ENCODE results near the gene CREB3. TPM values are rescaled to one million over a fixed set of nuclear protein-coding genes. Genes with fewer than 3 reads are reported as not detected.

CREB3 gene
- total RNA-seq, 2 experiments from 2014 or later: 13.7 to 13.8 TPM

DNA sequence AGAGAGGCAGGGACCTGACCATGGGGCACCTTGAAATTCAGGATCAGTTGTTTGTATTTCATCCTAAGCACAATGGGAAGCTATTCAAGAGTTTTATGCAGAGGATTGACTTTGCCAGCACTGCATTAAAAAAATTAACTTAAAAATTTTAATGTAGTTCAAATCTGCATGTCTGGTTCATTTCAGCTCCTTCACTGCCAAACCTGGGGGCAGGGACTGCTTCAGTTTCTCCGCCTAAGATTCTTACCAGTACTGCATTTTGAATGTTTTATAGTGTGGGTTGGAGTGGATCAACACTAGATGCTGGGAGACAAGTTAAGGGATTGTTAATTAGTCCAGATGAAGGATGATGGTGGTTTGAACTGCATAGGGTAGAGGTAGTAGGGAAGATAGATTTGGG is 37.3 kb downstream of the CREB3 start:
- H3K27me3 Mint-ChIP-seq (ENCODE audit: low read depth): no peaks in the 10 kb centered on the region
- H3K9me3 Mint-ChIP-seq: no peaks in the 10 kb centered on the region
- H3K27ac Mint-ChIP-seq: no peak overlapping the region
- intact Hi-C loops (cut with micrococcal nuclease): no loop called here
- no peak for DNase-seq
- H3K4me1 Mint-ChIP-seq (ENCODE audit: low read depth): peaks cover 11% of the 10 kb centered on the region
- H3K4me3 Mint-ChIP-seq: no peak overlapping the region
- no peaks in the 10 kb centered on the region for H3K36me3 Mint-ChIP-seq (ENCODE audit: low read depth)
- CTCF ChIA-PET: interaction anchor here (0.7 kb wide), 1 partner anchor 247 kb away, joined by 3 read pairs; no protein-coding TSS in a partner anchor

DNA sequence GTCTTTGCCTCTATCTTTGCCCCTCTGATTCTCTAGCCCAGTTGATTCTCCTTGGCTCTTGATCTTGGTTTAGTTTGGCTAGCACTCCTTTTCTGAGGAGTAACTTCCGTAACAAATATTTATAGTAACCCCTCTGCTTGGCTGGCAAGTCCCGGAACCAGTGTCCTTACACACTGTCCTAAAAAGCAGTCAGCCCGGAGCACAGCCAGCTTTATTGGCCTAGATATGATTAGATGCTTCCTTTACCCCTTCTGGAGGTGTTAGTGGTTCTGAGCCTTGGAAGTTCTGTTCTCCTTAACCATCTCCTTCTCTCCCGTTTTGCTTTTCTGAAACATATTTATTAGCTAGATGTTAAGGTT is 38.6 kb downstream of the CREB3 start:
- no peaks in the 10 kb centered on the region for H3K36me3 Mint-ChIP-seq (ENCODE audit: low read depth)
- H3K27ac Mint-ChIP-seq: no peak overlapping the region
- intact Hi-C loops (cut with micrococcal nuclease): no loop called here
- H3K4me3 Mint-ChIP-seq: no peak overlapping the region
- CTCF ChIA-PET: interaction anchor here (0.6 to 2.5 kb wide), 3 partner anchors 15 to 923 kb away, joined by 5 to 11 read pairs (median 5); no protein-coding TSS in a partner anchor
- H3K27me3 Mint-ChIP-seq (ENCODE audit: low read depth): no peaks in the 10 kb centered on the region
- peaks cover 10% of the 10 kb centered on the region for H3K4me1 Mint-ChIP-seq (ENCODE audit: low read depth)
- DNase-seq: no peak
- no peaks in the 10 kb centered on the region for H3K9me3 Mint-ChIP-seq

DNA sequence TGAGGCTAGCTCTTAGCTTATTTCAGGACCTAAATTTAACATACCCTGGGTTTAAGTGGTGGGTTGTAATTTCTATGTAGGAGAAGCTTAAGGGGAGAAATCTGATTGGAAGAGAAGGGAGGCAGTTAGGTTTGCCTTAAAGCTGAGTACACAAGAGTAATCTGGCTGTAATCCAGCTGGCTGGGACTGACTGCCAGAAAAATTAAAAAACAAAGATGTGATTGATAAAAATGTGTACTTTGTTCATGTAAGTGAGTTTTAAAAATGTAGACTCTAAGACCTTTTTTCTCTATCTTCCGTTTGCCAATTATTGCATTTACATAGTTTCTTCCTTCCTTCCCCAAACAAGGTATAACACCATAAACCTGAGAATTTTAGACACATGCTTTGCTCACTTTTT is 39.1 kb downstream of the CREB3 start:
- H3K4me3 Mint-ChIP-seq: no peak overlapping the region
- peaks cover 6% of the 10 kb centered on the region for H3K4me1 Mint-ChIP-seq (ENCODE audit: low read depth)
- H3K27ac Mint-ChIP-seq: no peak overlapping the region
- intact Hi-C loops (cut with micrococcal nuclease): no loop called here
- no peaks in the 10 kb centered on the region for H3K27me3 Mint-ChIP-seq (ENCODE audit: low read depth)
- no peaks in the 10 kb centered on the region for H3K36me3 Mint-ChIP-seq (ENCODE audit: low read depth)
- CTCF ChIA-PET: interaction anchor here (0.6 to 2.5 kb wide), 5 partner anchors 16 to 923 kb away, joined by 3 to 11 read pairs (median 5); no protein-coding TSS in a partner anchor
- no peaks in the 10 kb centered on the region for H3K9me3 Mint-ChIP-seq
- DNase-seq: no peak

DNA sequence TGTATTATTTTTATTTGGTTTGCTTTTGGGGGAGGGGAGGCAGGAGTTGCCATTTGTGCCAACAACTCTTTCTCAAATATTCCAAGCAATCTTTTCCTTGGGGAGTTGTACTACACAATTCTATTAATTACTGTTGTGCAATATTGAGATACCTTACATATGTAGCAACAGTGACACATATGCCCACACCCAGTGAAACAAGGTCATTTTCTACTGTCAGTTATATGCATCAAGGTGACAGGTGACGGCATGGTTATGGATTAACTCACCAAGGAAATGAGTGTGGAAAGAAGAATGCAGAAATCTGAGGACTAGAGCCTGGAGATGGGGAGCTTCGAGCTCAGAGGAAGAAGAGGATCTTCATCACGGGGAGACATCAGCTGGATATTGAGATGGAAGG is 39.5 kb downstream of the CREB3 start:
- peaks cover 6% of the 10 kb centered on the region for H3K4me1 Mint-ChIP-seq (ENCODE audit: low read depth)
- no peak overlapping the region for H3K4me3 Mint-ChIP-seq
- no peaks in the 10 kb centered on the region for H3K9me3 Mint-ChIP-seq
- CTCF ChIA-PET: interaction anchor here (0.6 to 2.5 kb wide), 5 partner anchors 18 to 299 kb away, joined by 3 to 11 read pairs (median 3); no protein-coding TSS in a partner anchor
- no peak overlapping the region for H3K27ac Mint-ChIP-seq
- no peaks in the 10 kb centered on the region for H3K36me3 Mint-ChIP-seq (ENCODE audit: low read depth)
- intact Hi-C loops (cut with micrococcal nuclease): no loop called here
- no peak for DNase-seq
- no peaks in the 10 kb centered on the region for H3K27me3 Mint-ChIP-seq (ENCODE audit: low read depth)

DNA sequence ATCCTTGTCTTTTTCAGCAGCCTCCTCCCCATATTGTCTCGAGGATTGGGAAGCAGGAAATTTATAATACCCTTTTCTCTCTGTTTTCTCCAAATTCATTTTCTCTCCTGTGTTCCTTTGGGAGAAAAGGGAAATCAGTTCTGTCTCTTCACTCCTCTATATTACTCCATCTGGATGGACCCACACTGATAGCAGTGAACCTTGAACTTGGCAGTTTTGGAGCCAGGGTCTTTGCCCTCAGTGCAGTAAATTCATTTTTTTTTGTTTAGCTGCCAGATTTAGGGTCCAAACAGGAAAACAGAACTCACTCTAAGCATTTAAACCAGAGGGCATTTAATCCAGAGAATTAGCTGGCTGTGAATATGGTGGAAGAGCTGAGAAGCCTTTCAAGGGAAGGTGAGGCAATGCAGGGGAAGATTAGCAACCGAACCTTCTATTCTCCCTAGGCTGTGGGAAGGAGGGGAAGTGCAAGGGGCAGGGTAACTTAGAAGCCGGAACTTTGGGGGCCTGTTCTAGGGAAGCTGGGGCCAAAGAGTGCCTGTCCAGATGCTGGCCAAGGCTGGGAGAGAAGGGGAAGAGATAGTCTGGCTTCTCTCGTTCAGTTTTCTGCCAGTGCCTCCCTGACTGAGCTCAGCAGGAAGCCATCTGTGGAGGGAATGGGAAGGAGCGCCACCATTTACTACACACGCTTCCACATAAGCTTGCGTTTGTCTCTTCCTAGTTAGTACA is 42.6 kb downstream of the CREB3 start:
- no peak for DNase-seq
- Mint-ChIP-seq H3K4me3 (no peak overlapping the region), H3K27ac (no peak overlapping the region), H3K27me3 (ENCODE audit: low read depth) (no peaks in the 10 kb centered on the region), H3K36me3 (ENCODE audit: low read depth) (peaks cover under 1% of the 10 kb centered on the region), H3K4me1 (ENCODE audit: low read depth) (no peaks in the 10 kb centered on the region), H3K9me3 (no peaks in the 10 kb centered on the region)
- intact Hi-C loops (cut with micrococcal nuclease): no loop called here
- CTCF ChIA-PET: interaction anchor here (0.8 to 1.8 kb wide), 5 partner anchors 12 to 78 kb away, joined by 3 to 5 read pairs (median 4); no protein-coding TSS in a partner anchor

DNA sequence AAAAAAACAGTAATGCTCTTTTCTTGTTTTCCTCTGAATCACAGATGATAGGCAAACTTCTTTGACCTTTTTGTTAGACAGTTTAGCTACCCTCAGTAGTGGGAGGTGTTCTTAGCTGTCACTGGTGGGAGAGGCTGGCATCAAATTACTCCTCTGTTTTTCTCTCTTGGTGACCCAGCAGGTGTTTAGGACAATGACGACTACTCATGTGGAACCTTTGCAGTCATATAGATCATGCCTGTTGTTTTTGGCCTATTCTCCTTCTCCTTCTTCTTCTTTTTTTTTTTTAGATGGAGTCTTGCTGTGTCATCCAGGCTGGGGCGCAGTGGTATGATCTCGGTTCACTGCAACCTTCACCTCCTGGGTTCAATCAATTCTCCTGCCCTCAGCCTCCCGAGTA is 43.6 kb downstream of the CREB3 start:
- no peaks in the 10 kb centered on the region for H3K9me3 Mint-ChIP-seq
- no peak for DNase-seq
- H3K4me3 Mint-ChIP-seq: no peak overlapping the region
- CTCF ChIA-PET: interaction anchor here (1.4 to 1.8 kb wide), 4 partner anchors 14 to 79 kb away, joined by 3 to 5 read pairs (median 4); no protein-coding TSS in a partner anchor
- intact Hi-C loops (cut with micrococcal nuclease): no loop called here
- no peaks in the 10 kb centered on the region for H3K4me1 Mint-ChIP-seq (ENCODE audit: low read depth)
- no peak overlapping the region for H3K27ac Mint-ChIP-seq
- no peaks in the 10 kb centered on the region for H3K27me3 Mint-ChIP-seq (ENCODE audit: low read depth)
- peaks cover 5% of the 10 kb centered on the region for H3K36me3 Mint-ChIP-seq (ENCODE audit: low read depth)

DNA sequence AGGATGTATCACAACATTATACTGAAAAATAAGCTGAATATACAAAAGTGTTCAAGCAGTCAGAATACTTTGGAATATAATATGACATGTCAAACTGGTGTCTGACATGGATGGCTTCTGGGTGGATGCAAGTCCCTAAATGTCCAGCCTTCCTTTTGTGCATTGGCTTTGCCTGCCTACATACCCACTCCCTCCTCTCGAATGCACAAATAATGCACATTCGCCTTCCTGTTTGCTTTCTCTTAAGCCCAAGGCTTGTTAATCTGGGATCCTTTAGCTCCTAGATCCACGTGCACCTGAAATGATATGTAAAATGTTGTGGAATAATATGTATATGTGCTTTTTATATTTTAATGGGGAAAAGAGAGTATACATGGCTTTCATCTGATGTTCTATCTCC is 46.0 kb downstream of the CREB3 start:
- Mint-ChIP-seq H3K4me3 (no peak overlapping the region), H3K27me3 (ENCODE audit: low read depth) (no peaks in the 10 kb centered on the region)

DNA sequence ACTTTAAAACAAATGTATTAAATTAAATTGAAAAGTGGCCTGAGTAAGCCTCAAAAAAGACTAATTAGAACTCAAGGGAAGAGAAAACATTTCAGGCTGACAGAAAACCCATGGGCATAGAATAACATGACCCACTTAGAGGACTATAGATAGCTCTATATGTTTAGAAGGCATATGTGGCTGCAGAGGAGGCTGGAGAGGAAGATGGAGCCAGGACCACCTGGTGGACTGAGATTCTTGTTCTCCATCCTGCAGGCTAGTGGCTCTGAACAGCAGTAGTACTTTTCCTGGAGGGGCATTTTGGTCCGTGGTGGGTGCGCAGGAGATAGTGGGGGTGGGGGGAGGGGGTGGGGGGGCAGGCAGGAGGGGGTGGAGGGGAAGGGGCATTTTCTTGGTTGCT is 48.6 kb downstream of the CREB3 start:
- DNase-seq: no peak
- H3K36me3 Mint-ChIP-seq (ENCODE audit: low read depth): peaks cover 21% of the 10 kb centered on the region
- no peak overlapping the region for H3K4me3 Mint-ChIP-seq
- CTCF ChIA-PET: interaction anchor here (0.6 to 0.7 kb wide), 2 partner anchors 38 to 412 kb away, joined by 3 to 6 read pairs; no protein-coding TSS in a partner anchor
- no peak overlapping the region for H3K27ac Mint-ChIP-seq
- intact Hi-C loops (cut with micrococcal nuclease): no loop called here
- H3K27me3 Mint-ChIP-seq (ENCODE audit: low read depth): no peaks in the 10 kb centered on the region
- no peaks in the 10 kb centered on the region for H3K9me3 Mint-ChIP-seq
- no peaks in the 10 kb centered on the region for H3K4me1 Mint-ChIP-seq (ENCODE audit: low read depth)

More for the DNA sequence above, 46.0 kb downstream of the CREB3 start:
- intact Hi-C loops (cut with micrococcal nuclease): no loop called here
- Mint-ChIP-seq H3K27ac (no peak overlapping the region), H3K9me3 (no peaks in the 10 kb centered on the region), H3K36me3 (ENCODE audit: low read depth) (peaks cover 10% of the 10 kb centered on the region), H3K4me1 (ENCODE audit: low read depth) (no peaks in the 10 kb centered on the region)
- DNase-seq: no peak
- CTCF ChIA-PET: interaction anchor here (0.6 to 2.4 kb wide), 3 partner anchors 10 to 29 kb away, joined by 3 to 11 read pairs (median 3); partner anchors contain the start of genes GBA2 and RGP1

DNA sequence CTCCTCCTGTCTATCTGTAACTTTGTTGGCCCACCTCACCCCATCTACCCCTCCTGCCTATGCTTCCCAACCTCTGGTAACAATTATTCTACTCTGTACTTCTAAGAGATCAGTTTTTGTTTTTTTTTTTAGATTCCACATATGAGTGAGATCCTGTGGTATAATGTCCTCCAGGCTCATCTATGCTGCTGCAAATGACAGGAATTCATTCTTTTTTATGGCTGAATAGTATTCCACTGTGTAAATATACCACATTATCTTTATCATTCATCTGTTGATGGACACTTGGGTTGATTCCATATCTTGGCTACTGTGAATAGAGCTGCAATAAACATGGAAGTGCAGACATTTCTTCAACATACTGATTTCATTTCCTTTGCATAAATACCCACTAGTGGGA is 51.0 kb downstream of the CREB3 start:
- Mint-ChIP-seq H3K36me3 (ENCODE audit: low read depth) (peaks cover 28% of the 10 kb centered on the region), H3K4me3 (no peak overlapping the region), H3K27me3 (ENCODE audit: low read depth) (no peaks in the 10 kb centered on the region), H3K4me1 (ENCODE audit: low read depth) (no peaks in the 10 kb centered on the region), H3K9me3 (no peaks in the 10 kb centered on the region), H3K27ac (no peak overlapping the region)
- intact Hi-C loops (cut with micrococcal nuclease): no loop called here
- DNase-seq: no peak
- CTCF ChIA-PET: interaction anchor here (0.6 to 1.4 kb wide), 3 partner anchors 24 to 49 kb away, joined by 3 to 4 read pairs (median 4); no protein-coding TSS in a partner anchor

Small RNA genes within 50 kb of the gene (microRNA-seq; reads per million reads assigned to microRNA genes)
- not detected for gene MIR6852 (ENCODE audit: borderline microRNAs expressed, borderline replicate concordance)
- gene MIR6853 (ENCODE audit: borderline microRNAs expressed, borderline replicate concordance): not detected

Other genes with a start within 250 kb of the CREB3 start
- 1 to 10 TPM; 4.0 to 5.1 TPM for gene RUSC2, start 242.6 kb upstream of the CREB3 start, total RNA-seq
- 10 to 100 TPM; 18.3 to 19.0 TPM for gene TESK1, start 127.4 kb upstream of the CREB3 start, total RNA-seq
- 1 to 10 TPM; 2.9 to 4.5 TPM for gene CD72, start 114.3 kb upstream of the CREB3 start, total RNA-seq
- 10 to 100 TPM; 44.0 to 45.4 TPM for gene SIT1, start 81.7 kb upstream of the CREB3 start, total RNA-seq
- gene RMRP, start 74.6 kb upstream of the CREB3 start, total RNA-seq: over 10,000 TPM in 1 of 2 experiments, 1,000 to 10,000 TPM in 1; 7,381 to 12,571 TPM
- gene CCDC107, start 74.4 kb upstream of the CREB3 start, total RNA-seq: 1 to 10 TPM; 5.6 to 6.4 TPM
- gene ARHGEF39, start 67.5 kb upstream of the CREB3 start, total RNA-seq: 10 to 100 TPM; 28.9 to 30.4 TPM
- under 1 TPM; 0.38 to 0.52 TPM for gene CA9, start 58.7 kb upstream of the CREB3 start, total RNA-seq
- gene TPM2, start 42.7 kb upstream of the CREB3 start, total RNA-seq: 1 to 10 TPM; 4.9 to 6.6 TPM
- gene TLN1, start 471 bp upstream of the CREB3 start, total RNA-seq: 100 to 1,000 TPM; 190 TPM
- gene GBA2, start 16.6 kb downstream of the CREB3 start, total RNA-seq: 10 to 100 TPM; 20.3 to 22.7 TPM
- gene RGP1, start 16.6 kb downstream of the CREB3 start, total RNA-seq: 10 to 100 TPM; 12.0 to 13.3 TPM
- under 1 TPM in 1 of 2 experiments, not detected in 1; 0.45 TPM for gene MSMP, start 21.6 kb downstream of the CREB3 start, total RNA-seq
- 1 to 10 TPM; 3.6 to 5.5 TPM for gene NPR2, start 58.9 kb downstream of the CREB3 start, total RNA-seq
- gene SPAG8, start 79.6 kb downstream of the CREB3 start, total RNA-seq: 1 to 10 TPM in 1 of 2 experiments, under 1 TPM in 1; 0.95 to 1.1 TPM
- 10 to 100 TPM; 61.0 to 68.3 TPM for gene HINT2, start 82.4 kb downstream of the CREB3 start, total RNA-seq
- gene FAM221B, start 96.1 kb downstream of the CREB3 start, total RNA-seq: not detected
- gene TMEM8B, start 96.6 kb downstream of the CREB3 start, total RNA-seq: 1 to 10 TPM; 6.2 to 6.6 TPM
- gene OR13J1, start 137.7 kb downstream of the CREB3 start, total RNA-seq: not detected
- gene HRCT1, start 173.5 kb downstream of the CREB3 start, total RNA-seq: not detected
- not detected for gene SPAAR, start 176.8 kb downstream of the CREB3 start, total RNA-seq
- gene OR2S2, start 225.5 kb downstream of the CREB3 start, total RNA-seq: not detected